Pancreas (tissue), 10 donors: ENCODE data around the gene PTGIS. TPM values are rescaled to one million over a fixed set of nuclear protein-coding genes. Genes with fewer than 3 reads are reported as not detected.

Experiments
- ATAC-seq, 4 donors: fragments of 200-7000 bp; cut with Tn5 transposase; one replicate each; pipeline versions ENCODE4 v1.8.0 to v1.9.1; 2020; ENCODE audit warnings: mild to moderate bottlenecking in 4 of 4, moderate library complexity in 4 of 4
- DNase-seq, 6 donors: peaks; one replicate each; pipeline ENCODE4 v3.0.0-alpha.2; 2020
- FAIRE-seq: peaks from 2 replicates; lab custom pipeline; 2012; peaks lifted over from hg19 to GRCh38; lab: Jason Lieb, UNC
- H3K27ac ChIP-seq, 4 donors: fragments of 200-600 bp; sonication (generic); 1 replicate in 3 of 4; 2 replicates in 1 of 4; pipeline versions ENCODE4 v1.5.0 to v1.8.0; 2020
- H3K27me3 ChIP-seq, 4 donors: fragments of 200-600 bp; one replicate each; pipeline ENCODE4 v1.8.0; 2021
- H3K36me3 ChIP-seq, 3 donors: fragments of 200-600 bp; sonication (generic) in 1 of 3; one replicate each; pipeline versions ENCODE4 v1.5.0 to v1.8.0; 2020 to 2021
- H3K4me1 ChIP-seq, 3 donors: fragments of 200-600 bp; one replicate each; pipeline ENCODE4 v1.8.0; 2021
- H3K4me3 ChIP-seq, 4 donors: fragments of 200-600 bp; sonication (generic) in 2 of 4; one replicate each; pipeline versions ENCODE4 v1.5.0 to v1.8.0; 2020 to 2021
- H3K9me3 ChIP-seq, 4 donors: fragments of 200-600 bp; one replicate each; pipeline ENCODE4 v1.8.0; 2021
- CTCF ChIP-seq, 4 donors: fragments of 200-600 bp; sonication (generic) in 3 of 4; IDR thresholded peaks; one replicate each; pipeline versions ENCODE4 v1.5.0 to v1.8.0; 2021; ENCODE audit warnings: antibody characterized with exemption in 4 of 4
- whole genome bisulfite sequencing, 2 donors: extraction: QIAGEN DNeasy Blood & Tissue Kit; methylation state at CpG; one replicate each; pipeline ENCODE4 v1.1.7; 2013; 5-methylcytosine and 5-hydroxymethylcytosine counted together
- intact Hi-C, 3 donors: fragments of 100-400 bp; cut with DNase I; formaldehyde crosslinking; loops; one replicate each; pipeline versions ENCODE4 v1.11.1 to v1.14.2; 2022
- polyA plus RNA-seq, 2 donors: library from polyadenylated mRNA; stranded (reverse); fragments of 200-250 nt; gene quantifications; one replicate each; pipeline ENCODE4 v1.2.3, GENCODE V29; 2013
- total RNA-seq, 6 donors: library from RNA; stranded (reverse); fragmentation: NEBNext Ultra II Directional in 4 of 6; extraction: Animal tissue kit (Norgen Biotek cat#: 25700) in 4 of 6; gene quantifications; one replicate each; pipeline versions ENCODE4 v1.2.1 to v1.2.4, GENCODE V29; 2021 to 2023
- donor health status: healthy with polysubstance abuse.
- donor health status: DM: no; HTN: no; CAD: no; lungs with moderate emphysema.
- donor health status: DM: no; HTN: no; CAD: no.
- donor health status: control.
- donor health status: control.
- donor health status: Bipolar disorder and iron deficiency.
- donor health status: DM: yes; HTN: yes; CAD: no.
- donor health status: DM: no; HTN: no; CAD: no.
- donor health status: DM: no; HTN: no; CAD: no.
- donor health status: DM: yes; HTN: yes; CAD: no.

The PTGIS gene
- total and polyA plus RNA-seq, 8 donors = 1.2 to 16.2 (median 2.9) TPM

GRCh38 chr20:49496043-49496442 lies 71.9 kb downstream of the PTGIS start:
- Histone ChIP-seq H3K9me3 (no peaks in the 10 kb centered on the region), H3K4me3 (no peak overlapping the region), H3K4me1 (no peaks in the 10 kb centered on the region), H3K36me3 (no peaks in the 10 kb centered on the region), H3K27me3 (no peaks in the 10 kb centered on the region), H3K27ac (no peak overlapping the region)
- FAIRE-seq (no peak), ATAC-seq (no peak), DNase-seq (no peak)
- TF ChIP-seq CTCF (IDR thresholded peaks at IDR 0.05) = no peak
- intact Hi-C loops = no loop called here
- 52 to 66% methylated on average over 4 of the region's 4 CpGs for WGBS, 2 donors

- peaks cover 0 to 6% (median 0%) of the 10 kb centered on the region in 4 donors for H3K27me3 ChIP-seq
- no peak overlapping the region for H3K4me3 ChIP-seq
- DNase-seq (no peak), FAIRE-seq (no peak), ATAC-seq (no peak)
- no peak overlapping the region for H3K27ac ChIP-seq
- WGBS, 2 donors = 10 to 38% methylated on average over 1 of the region's 1 CpG
- H3K36me3 ChIP-seq = no peaks in the 10 kb centered on the region
- no peaks in the 10 kb centered on the region for H3K4me1 ChIP-seq
- no peak for TF ChIP-seq CTCF (IDR thresholded peaks at IDR 0.05)
- H3K9me3 ChIP-seq = no peaks in the 10 kb centered on the region
- intact Hi-C loops = no loop called here
Measured at GRCh38 chr20:49490689-49491088, 77.2 kb downstream of the PTGIS start.

- 72 to 82% methylated on average over 5 of the region's 5 CpGs for WGBS, 2 donors
- H3K4me3 ChIP-seq = no peak overlapping the region
- no peak overlapping the region for H3K27ac ChIP-seq
- TF ChIP-seq CTCF (IDR thresholded peaks at IDR 0.05) = no peak
- FAIRE-seq (no peak), ATAC-seq (no peak), DNase-seq (no peak)
- H3K4me1 ChIP-seq = no peaks in the 10 kb centered on the region
- intact Hi-C loops = loop anchor here in 2 of 3 donors (5.0 to 10.0 kb wide), 2 partner anchors 155 to 162 kb away; no protein-coding TSS in a partner anchor
- H3K36me3 ChIP-seq = no peaks in the 10 kb centered on the region
- H3K9me3 ChIP-seq = no peaks in the 10 kb centered on the region
- peaks cover 0 to 10% (median 0%) of the 10 kb centered on the region in 4 donors for H3K27me3 ChIP-seq
Measured at GRCh38 chr20:49489688-49490087, 78.2 kb downstream of the PTGIS start.

GRCh38 chr20:49486064-49486463 lies 81.9 kb downstream of the PTGIS start:
- no peak for FAIRE-seq
- intact Hi-C loops = loop anchor here in 2 of 3 donors (5.0 to 10.0 kb wide), 2 partner anchors 151 to 159 kb away; no protein-coding TSS in a partner anchor
- H3K36me3 ChIP-seq = no peaks in the 10 kb centered on the region
- no peak for TF ChIP-seq CTCF (IDR thresholded peaks at IDR 0.05)
- no peak overlapping the region for H3K4me3 ChIP-seq
- peaks cover 0 to 22% (median 0%) of the 10 kb centered on the region in 4 donors for H3K27me3 ChIP-seq
- ATAC-seq = no peak
- H3K9me3 ChIP-seq = no peaks in the 10 kb centered on the region
- DNase-seq = no peak
- no peak overlapping the region for H3K27ac ChIP-seq
- H3K4me1 ChIP-seq = peaks cover 0 to 3% (median 0%) of the 10 kb centered on the region in 3 donors

GRCh38 chr20:49485563-49485962 lies 82.4 kb downstream of the PTGIS start:
- no peak for ATAC-seq
- peaks cover 0 to 3% (median 0%) of the 10 kb centered on the region in 3 donors for H3K4me1 ChIP-seq
- no peak overlapping the region for H3K4me3 ChIP-seq
- TF ChIP-seq CTCF (IDR thresholded peaks at IDR 0.05) = no peak
- no peak for FAIRE-seq
- H3K27me3 ChIP-seq = peaks cover 0 to 22% (median 0%) of the 10 kb centered on the region in 4 donors
- no peaks in the 10 kb centered on the region for H3K36me3 ChIP-seq
- 50 to 52% methylated on average over 1 of the region's 1 CpG for WGBS, 2 donors
- intact Hi-C loops = loop anchor here in 2 of 3 donors (5.0 to 10.0 kb wide), 2 partner anchors 151 to 158 kb away; no protein-coding TSS in a partner anchor
- no peaks in the 10 kb centered on the region for H3K9me3 ChIP-seq
- no peak overlapping the region for H3K27ac ChIP-seq
- no peak for DNase-seq
